Ascending aorta (tissue), 2 donors: ENCODE measurements around the gene SFT2D2. TPM values are rescaled to one million over a fixed set of nuclear protein-coding genes. Genes with fewer than 3 reads are reported as not detected.

Experiments
- DNase-seq, 2 donors: peaks; one replicate each; pipeline ENCODE4 v3.0.0-alpha.2; 2019; ENCODE audit warnings: low spot score in 2 of 2
- H3K27ac ChIP-seq, 2 donors: fragments of 200-600 bp; sonication (generic); one replicate each; pipeline ENCODE4 v1.5.1; 2016 to 2017; ENCODE audit warnings: mild to moderate bottlenecking in 1 of 2
- H3K27me3 ChIP-seq: fragments of 200-600 bp; sonication (generic); one replicate; pipeline ENCODE4 v1.5.1; 2017
- H3K36me3 ChIP-seq, 2 donors: fragments of 200-600 bp; sonication (generic); one replicate each; pipeline ENCODE4 v1.5.1; 2016
- H3K4me1 ChIP-seq, 2 donors: fragments of 200-600 bp; sonication (generic); one replicate each; pipeline ENCODE4 v1.5.1; 2016 to 2017; ENCODE audit warnings: mild to moderate bottlenecking in 1 of 2
- H3K4me3 ChIP-seq, 2 donors: fragments of 200-600 bp; sonication (generic); one replicate each; pipeline ENCODE4 v1.5.1; 2016 to 2017; ENCODE audit warnings: mild to moderate bottlenecking in 1 of 2
- H3K9me3 ChIP-seq, 2 donors: fragments of 200-600 bp; sonication (generic); one replicate each; pipeline ENCODE4 v1.5.1; 2016
- intact Hi-C: fragments of 100-400 bp; cut with DNase I; formaldehyde crosslinking; loops from one replicate; pipeline ENCODE4 v1.15.1; 2023
- total RNA-seq: library from RNA; depleted of rRNA; stranded (reverse); fragments of >200 nt; gene quantifications from one replicate; pipeline ENCODE4 v1.1.0, GENCODE V29; 2016
- TF ChIP-seq, protein P1 (sequence below), 3 experiments: fragments of 200-600 bp in 2 of 3; fragments of 450-650 bp in 1 of 3; sonication (generic) in 2 of 3; IDR thresholded peaks; one replicate each; pipeline ENCODE4 v1.5.1; 2016 to 2019; ENCODE audit warnings: antibody characterized with exemption in 3 of 3, mild to moderate bottlenecking in 1 of 3, moderate library complexity in 1 of 3

SFT2D2 gene
- total RNA-seq, 1 donor from 2014 or later, result 40.1 TPM

DNA sequence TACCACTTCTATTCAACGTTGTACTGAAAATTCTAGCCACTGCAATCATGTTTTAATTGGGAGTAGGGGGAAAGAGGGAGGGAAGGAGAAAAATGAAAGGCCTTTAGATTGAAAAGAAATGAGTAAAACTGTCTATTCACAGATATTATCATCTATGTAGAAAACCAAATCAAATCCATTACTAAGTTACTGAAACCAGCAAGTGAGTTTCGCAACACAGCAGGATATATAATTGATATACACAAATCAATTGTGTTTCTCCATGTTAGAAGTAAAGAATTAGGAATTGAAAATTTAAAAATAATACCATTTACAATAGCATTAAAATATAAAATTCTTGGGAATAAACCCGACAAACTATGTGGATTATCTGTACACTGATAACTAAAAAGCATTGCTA, 19.2 kb downstream of the SFT2D2 start:
- H3K9me3 ChIP-seq, result no peaks in the 10 kb centered on the region
- H3K27me3 ChIP-seq, result no peaks in the 10 kb centered on the region
- H3K4me3 ChIP-seq, result no peak overlapping the region
- TF ChIP-seq, protein P1, sequence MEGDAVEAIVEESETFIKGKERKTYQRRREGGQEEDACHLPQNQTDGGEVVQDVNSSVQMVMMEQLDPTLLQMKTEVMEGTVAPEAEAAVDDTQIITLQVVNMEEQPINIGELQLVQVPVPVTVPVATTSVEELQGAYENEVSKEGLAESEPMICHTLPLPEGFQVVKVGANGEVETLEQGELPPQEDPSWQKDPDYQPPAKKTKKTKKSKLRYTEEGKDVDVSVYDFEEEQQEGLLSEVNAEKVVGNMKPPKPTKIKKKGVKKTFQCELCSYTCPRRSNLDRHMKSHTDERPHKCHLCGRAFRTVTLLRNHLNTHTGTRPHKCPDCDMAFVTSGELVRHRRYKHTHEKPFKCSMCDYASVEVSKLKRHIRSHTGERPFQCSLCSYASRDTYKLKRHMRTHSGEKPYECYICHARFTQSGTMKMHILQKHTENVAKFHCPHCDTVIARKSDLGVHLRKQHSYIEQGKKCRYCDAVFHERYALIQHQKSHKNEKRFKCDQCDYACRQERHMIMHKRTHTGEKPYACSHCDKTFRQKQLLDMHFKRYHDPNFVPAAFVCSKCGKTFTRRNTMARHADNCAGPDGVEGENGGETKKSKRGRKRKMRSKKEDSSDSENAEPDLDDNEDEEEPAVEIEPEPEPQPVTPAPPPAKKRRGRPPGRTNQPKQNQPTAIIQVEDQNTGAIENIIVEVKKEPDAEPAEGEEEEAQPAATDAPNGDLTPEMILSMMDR (IDR thresholded peaks at IDR 0.05), result no peak
- peaks cover 0 to 28% of the 10 kb centered on the region in 2 donors for H3K4me1 ChIP-seq
- no peak for DNase-seq
- peak overlapping the region in 1 of 2 donors; percentile 76 for H3K27ac ChIP-seq
- intact Hi-C loops, result no loop called here
- H3K36me3 ChIP-seq, result peaks cover 41 to 60% of the 10 kb centered on the region in 2 donors

DNA sequence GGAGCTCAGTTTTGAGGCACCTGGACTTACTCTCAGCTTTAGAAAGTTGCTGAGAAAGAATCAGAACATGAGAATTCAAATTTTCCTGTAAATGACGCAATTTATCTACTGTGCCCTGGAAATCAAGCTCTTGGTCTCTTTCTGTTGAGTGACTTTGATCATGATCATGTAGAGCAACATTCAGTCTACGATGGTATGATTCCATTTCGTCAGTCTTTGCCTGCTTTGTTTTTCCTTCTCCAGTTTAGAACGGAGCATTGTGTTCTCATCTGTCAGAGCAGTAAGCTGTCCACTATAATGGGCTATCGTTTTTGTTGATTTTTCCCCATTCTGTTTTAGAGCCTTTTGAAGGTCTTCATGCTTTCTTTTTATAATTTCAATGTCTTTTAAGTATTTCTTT, 20.7 kb downstream of the SFT2D2 start:
- Histone ChIP-seq H3K27ac (peak overlapping the region; percentile 2 to 24), H3K9me3 (no peaks in the 10 kb centered on the region), H3K4me1 (peaks cover 0 to 33% of the 10 kb centered on the region in 2 donors), H3K4me3 (no peak overlapping the region), H3K36me3 (peaks cover 45 to 58% of the 10 kb centered on the region in 2 donors), H3K27me3 (no peaks in the 10 kb centered on the region)
- no peak for DNase-seq
- TF ChIP-seq, protein P1 (IDR thresholded peaks at IDR 0.05), result no peak
- intact Hi-C loops, result no loop called here

DNA sequence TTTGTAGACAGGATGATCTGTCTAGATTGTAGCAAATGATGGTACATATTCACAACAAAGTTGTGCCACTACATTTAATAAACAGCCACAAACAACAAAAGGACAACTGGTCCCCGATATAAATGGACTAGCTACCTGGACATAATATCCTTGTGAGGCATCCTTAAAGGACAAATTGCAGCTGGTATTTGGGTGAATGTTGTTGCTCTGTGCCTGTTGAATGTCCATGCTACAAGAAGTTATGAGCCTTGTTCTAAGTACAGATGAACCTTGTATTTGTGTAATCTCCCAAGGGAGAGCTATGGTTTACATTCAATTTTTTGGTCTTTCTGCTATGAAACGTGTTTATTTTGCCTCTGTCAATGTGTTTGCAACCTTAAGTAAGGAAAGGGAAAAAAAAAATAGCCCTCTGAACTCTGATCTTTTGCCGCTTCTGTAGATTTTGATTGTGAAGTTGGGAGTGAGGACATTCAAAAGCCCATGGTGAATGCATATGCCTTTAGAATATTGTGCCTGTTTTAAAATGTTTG, 26.5 kb downstream of the SFT2D2 start:
- no peak for DNase-seq
- no peak overlapping the region for H3K4me3 ChIP-seq
- TF ChIP-seq, protein P1 (IDR thresholded peaks at IDR 0.05), result no peak
- H3K36me3 ChIP-seq, result peaks cover 17 to 38% of the 10 kb centered on the region in 2 donors
- no peaks in the 10 kb centered on the region for H3K27me3 ChIP-seq
- intact Hi-C loops, result no loop called here
- peaks cover 0 to 12% of the 10 kb centered on the region in 2 donors for H3K4me1 ChIP-seq
- peak overlapping the region in 1 of 2 donors; percentile 46 for H3K27ac ChIP-seq
- peaks cover 4 to 19% of the 10 kb centered on the region in 2 donors for H3K9me3 ChIP-seq

DNA sequence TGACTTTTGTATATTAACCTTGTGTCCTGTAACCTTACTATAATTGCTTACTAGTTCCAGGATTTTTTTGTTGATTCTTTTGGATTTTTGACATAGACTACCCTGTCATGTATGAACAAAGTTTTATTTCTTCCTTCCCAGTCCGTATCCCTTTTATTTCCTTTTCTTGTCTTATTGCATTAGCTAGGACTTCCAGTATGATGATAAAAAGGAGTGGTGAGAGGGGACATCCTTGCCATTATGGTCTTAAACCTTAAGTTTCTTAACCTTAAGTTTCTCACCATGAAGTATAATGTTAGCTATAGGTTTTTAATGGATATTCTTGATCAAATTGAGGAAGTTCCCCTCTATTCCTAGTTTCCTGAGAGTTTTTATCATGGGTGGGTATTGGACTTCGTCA, 30.4 kb downstream of the SFT2D2 start:
- intact Hi-C loops, result no loop called here

DNA sequence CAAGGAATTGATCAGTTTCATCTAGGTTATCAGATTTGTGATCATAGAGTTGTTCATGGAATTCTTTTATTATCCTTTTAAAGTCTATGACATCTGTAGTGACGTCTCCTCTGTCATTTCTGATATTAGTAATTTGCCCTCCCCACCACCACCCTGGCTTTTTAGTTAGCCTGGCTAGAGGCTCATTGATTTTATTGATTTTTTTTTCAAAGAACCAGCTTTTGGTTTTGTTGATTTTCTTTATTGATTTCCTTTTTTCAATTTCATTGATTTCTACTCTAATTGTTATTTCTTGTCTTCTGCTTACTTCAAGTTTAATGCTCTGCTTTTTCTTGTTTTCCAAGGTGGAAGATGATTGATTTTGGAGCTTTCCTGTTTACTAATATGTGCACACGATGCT, 31.6 kb downstream of the SFT2D2 start:
- no peak overlapping the region for H3K27ac ChIP-seq
- DNase-seq, result no peak
- H3K4me1 ChIP-seq, result peaks cover 3 to 19% of the 10 kb centered on the region in 2 donors
- H3K36me3 ChIP-seq, result peaks cover 0 to 17% of the 10 kb centered on the region in 2 donors
- H3K27me3 ChIP-seq, result no peaks in the 10 kb centered on the region
- intact Hi-C loops, result no loop called here
- TF ChIP-seq, protein P1 (IDR thresholded peaks at IDR 0.05), result no peak
- no peak overlapping the region for H3K4me3 ChIP-seq
- peaks cover 4 to 20% of the 10 kb centered on the region in 2 donors for H3K9me3 ChIP-seq

More for the DNA sequence above, 30.4 kb downstream of the SFT2D2 start:
- H3K9me3 ChIP-seq, result peaks cover 4 to 20% of the 10 kb centered on the region in 2 donors
- H3K27ac ChIP-seq, result no peak overlapping the region
- TF ChIP-seq, protein P1 (IDR thresholded peaks at IDR 0.05), result no peak
- no peaks in the 10 kb centered on the region for H3K27me3 ChIP-seq
- DNase-seq, result no peak
- peaks cover 0 to 16% of the 10 kb centered on the region in 2 donors for H3K4me1 ChIP-seq
- no peak overlapping the region for H3K4me3 ChIP-seq
- H3K36me3 ChIP-seq, result peaks cover 0 to 17% of the 10 kb centered on the region in 2 donors
